GM12891 (cell line): ENCODE results near the gene CYSRT1.

Experiments
- DNase-seq: peaks from one replicate; pipeline ENCODE4 v3.0.0; 2011; ENCODE audit warnings: low spot score; ENCODE audit not compliant: insufficient read length
- FAIRE-seq: peaks from 2 replicates; lab custom pipeline; 2011; peaks lifted over from hg19 to GRCh38; lab: Jason Lieb, UNC
- PAX5 ChIP-seq: IDR thresholded peaks from 2 replicates; pipeline ENCODE4 v1.6.1; 2011; ENCODE audit warnings: low read length, moderate library complexity, mild to moderate bottlenecking; ENCODE audit not compliant: insufficient read depth, severe bottlenecking
- POLR2A ChIP-seq: IDR thresholded peaks from 2 replicates; pipeline ENCODE4 v1.6.1; 2011; ENCODE audit warnings: low read depth, low read length, control low read depth
- POLR2AphosphoS5 ChIP-seq: IDR thresholded peaks from 2 replicates; pipeline ENCODE4 v1.6.1; 2011; ENCODE audit warnings: low read depth, low read length, control low read depth
- POU2F2 ChIP-seq: IDR thresholded peaks from 2 replicates; pipeline ENCODE4 v1.6.1; 2011; ENCODE audit warnings: low read depth, mild to moderate bottlenecking, control low read depth, low read length, moderate library complexity
- SPI1 ChIP-seq: IDR thresholded peaks from 2 replicates; pipeline ENCODE4 v1.6.1; 2011; ENCODE audit warnings: low read depth, low read length, control low read depth
- TAF1 ChIP-seq: IDR thresholded peaks from 2 replicates; pipeline ENCODE4 v1.6.1; 2011; ENCODE audit warnings: low read depth, low read length, control low read depth

CYSRT1 gene

GRCh38 chr9:137195525-137196220 is 29.3 kb upstream of the CYSRT1 start:
- FAIRE-seq = no peak
- TF ChIP-seq POLR2A = no peak
- no peak for TF ChIP-seq SPI1
- no peak for TF ChIP-seq POU2F2
- TF ChIP-seq PAX5 = no peak
- TF ChIP-seq POLR2AphosphoS5 = no peak
- TF ChIP-seq TAF1 = no peak

DNA sequence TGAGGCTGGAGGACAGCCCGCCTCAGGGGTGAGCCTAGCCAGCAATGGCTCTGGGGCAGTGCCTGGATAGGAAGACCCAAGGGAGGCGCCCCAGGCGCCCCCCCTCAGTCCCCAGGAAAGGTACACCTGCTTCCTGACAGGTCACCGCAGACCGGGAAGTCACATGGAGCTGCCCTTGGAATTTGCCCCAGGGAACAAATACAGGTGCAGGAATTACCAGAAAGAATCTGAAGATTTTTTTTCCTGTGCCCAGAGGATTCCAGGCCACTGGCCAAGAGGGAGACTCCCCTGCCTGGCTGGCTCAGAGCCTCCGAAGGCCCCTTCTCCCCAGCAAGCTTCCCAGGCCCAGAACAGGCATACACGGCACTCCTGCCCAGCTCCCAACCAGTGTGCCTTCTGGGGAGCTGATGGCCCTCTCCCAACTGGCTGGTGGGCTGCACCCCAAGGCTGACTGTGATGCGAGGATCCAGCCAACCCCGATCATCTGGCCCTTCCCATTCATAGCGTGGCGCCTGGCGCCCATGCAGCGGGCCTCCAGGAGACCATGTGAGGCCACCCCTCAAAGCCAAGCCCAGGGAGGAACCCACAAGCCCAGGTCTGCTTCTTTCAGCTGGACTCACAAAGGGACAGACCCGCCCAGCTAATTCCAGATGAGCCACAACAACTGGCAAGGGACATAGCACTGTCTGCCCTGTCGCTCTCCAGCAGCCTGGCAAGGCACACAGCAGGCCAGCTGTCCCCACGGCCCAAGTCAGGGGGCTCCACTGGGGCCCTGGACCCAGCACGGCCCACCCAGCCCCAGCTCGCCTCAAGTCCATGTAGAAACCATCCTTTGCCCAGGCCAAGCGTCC is 26.7 kb upstream of the CYSRT1 start:
- TF ChIP-seq POLR2A = no peak
- no peak for TF ChIP-seq TAF1
- no peak for TF ChIP-seq POU2F2
- FAIRE-seq (no peak), DNase-seq (no peak)

More at GRCh38 chr9:137195525-137196220, 29.3 kb upstream of the CYSRT1 start:
- no peak for DNase-seq

- no peak for FAIRE-seq
- TF ChIP-seq POU2F2 (no peak), TAF1 (no peak), PAX5 (no peak), POLR2A (no peak)
- DNase-seq = no peak
Measured at GRCh38 chr9:137198902-137199283, 26.1 kb upstream of the CYSRT1 start.

GRCh38 chr9:137199411-137200121 is 25.4 kb upstream of the CYSRT1 start:
- no peak for FAIRE-seq
- no peak for TF ChIP-seq POLR2A
- DNase-seq = no peak

DNA sequence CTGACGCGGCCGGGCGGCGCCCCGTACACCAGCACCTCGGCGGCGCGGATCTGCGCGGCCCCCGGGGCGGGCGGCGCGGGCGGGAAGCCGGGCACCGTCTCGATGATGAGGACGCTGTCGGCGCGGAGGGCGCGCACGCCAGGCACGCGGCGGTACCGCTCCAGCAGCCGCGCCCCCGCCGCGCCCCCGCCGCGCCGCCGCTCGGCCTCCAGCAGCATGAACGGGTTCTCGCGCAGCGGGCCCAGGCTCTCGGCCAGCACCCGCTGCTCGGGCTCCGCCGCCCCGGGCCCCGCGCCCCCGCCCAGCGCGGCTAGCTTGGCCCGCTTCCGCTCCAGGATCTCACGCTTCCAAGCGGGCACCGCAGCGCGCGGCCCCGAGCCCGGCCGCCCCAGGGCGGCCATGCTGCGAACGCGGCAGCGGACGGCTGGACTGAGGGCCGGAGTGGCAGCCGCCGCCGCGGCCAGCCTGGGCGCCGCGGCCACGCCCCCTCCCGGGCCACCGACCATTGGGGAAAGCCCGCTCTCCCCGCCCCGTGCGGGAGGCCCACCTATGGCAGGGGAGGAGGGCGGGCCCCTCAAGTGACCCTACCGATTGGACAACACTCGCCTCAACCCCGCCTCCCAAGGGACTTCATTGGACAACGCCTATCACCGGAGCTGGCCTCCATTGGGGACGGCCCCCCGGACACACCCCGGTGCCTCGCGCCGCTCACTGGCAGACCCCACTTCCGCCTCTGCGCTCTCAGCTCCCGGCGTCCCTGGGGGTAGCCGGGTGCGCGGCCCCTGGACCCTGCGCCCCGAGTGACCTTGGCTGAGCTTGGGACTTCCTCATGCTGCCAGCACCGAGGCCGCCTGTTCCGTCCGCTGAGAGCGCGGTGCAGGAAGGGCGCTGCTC is 24.4 kb upstream of the CYSRT1 start, which contains the start of gene TPRN:
Gene TPRN (minus strand): TSS at position 431 of the 894 bp plus-strand sequence. CDS start 30 bp downstream, at position 401.
- peak; percentile 100 for DNase-seq
- TF ChIP-seq SPI1 (peak; percentile 63), PAX5 (peak; percentile 91), POLR2AphosphoS5 (peak; percentile 70; the same call in 1 of the 2 replicates), TAF1 (peak; percentile 88), POU2F2 (no peak), POLR2A (peak; percentile 80)

GRCh38 chr9:137201205-137201868 is 23.6 kb upstream of the CYSRT1 start:
- FAIRE-seq (no peak), DNase-seq (no peak)
- TF ChIP-seq SPI1 (no peak), POLR2AphosphoS5 (no peak), PAX5 (no peak), POLR2A (peak; percentile 30; the same call in 1 of the 2 replicates), POU2F2 (0 out of 2 replicates have a peak, but pooled peaks have one; percentile 9), TAF1 (no peak)

More for the DNA sequence above, 24.4 kb upstream of the CYSRT1 start, which contains the start of gene TPRN:
- peak; percentile 99 for FAIRE-seq

DNA sequence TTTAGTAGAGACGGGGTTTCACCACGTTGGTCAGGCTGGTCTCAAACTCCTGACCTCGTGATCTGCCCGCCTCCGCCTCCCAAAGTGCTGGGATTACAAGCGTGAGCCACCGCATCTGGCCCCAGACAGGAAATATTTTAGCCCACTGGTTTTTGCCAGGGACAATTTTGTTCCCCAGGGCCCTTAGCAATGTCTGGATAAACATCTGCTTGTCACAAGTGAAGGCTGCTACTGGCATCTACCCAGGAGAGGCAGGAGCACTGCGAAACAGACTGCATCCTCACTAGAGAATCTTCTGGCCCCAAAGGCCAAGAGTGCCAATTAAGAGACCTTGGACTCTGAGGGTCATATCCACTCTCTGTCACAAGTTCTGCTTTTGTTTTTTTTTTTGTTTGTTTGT is 22.0 kb upstream of the CYSRT1 start:
- DNase-seq (no peak), FAIRE-seq (no peak)
- TF ChIP-seq POLR2A (no peak), POLR2AphosphoS5 (no peak), TAF1 (no peak)

DNA sequence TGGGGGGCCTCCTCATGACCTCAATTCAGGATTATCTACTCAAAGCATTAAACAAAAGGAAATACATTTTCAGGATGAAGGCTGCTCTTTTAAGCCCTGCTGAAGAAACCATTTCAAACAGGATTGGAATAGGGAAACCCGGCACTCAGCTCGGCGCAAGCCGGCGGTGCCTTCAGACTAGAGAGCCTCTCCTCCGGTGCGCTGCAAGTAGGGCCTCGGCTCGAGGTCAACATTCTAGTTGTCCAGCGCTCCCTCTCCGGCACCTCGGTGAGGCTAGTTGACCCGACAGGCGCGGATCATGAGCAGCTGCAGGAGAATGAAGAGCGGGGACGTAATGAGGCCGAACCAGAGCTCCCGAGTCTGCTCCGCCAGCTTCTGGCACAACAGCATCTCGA is 20.2 kb upstream of the CYSRT1 start:
- FAIRE-seq (no peak), DNase-seq (no peak)
- TF ChIP-seq SPI1 (no peak), POU2F2 (no peak), TAF1 (no peak), POLR2AphosphoS5 (no peak), PAX5 (no peak), POLR2A (no peak)
